SU-DHL-6 (cell line): ENCODE measurements around the gene MED23.

Experiments
- H2AFZ ChIP-seq: fragments of 200-600 bp; sonication (generic); 2 replicates; pipeline ENCODE4 v1.6.1; 2014; ENCODE audit warnings: low read depth, mild to moderate bottlenecking, moderate library complexity, mixed read lengths, antibody characterized with exemption, low read length; ENCODE audit not compliant: severe bottlenecking
- H3F3A ChIP-seq: fragments of 200-600 bp; shearing (Covaris generic); 2 replicates; pipeline ENCODE4 v1.6.0; 2016; ENCODE audit warnings: antibody characterized with exemption, mild to moderate bottlenecking; ENCODE audit not compliant: insufficient read depth
- H3K27ac ChIP-seq: fragments of 200-600 bp; sonication (generic); 2 replicates; pipeline ENCODE4 v1.5.1; 2016; ENCODE audit warnings: low read depth, mild to moderate bottlenecking, low read length, moderate library complexity, mixed read lengths
- H3K27me3 ChIP-seq: fragments of 200-600 bp; sonication (generic), shearing (Covaris generic); 2 replicates; pipeline ENCODE4 v1.6.0; 2014; ENCODE audit warnings: mild to moderate bottlenecking, low read length
- H3K36me3 ChIP-seq: fragments of 200-600 bp; sonication (generic); 2 replicates; pipeline ENCODE4 v1.6.1; 2014; ENCODE audit warnings: mild to moderate bottlenecking, low read length, mixed read lengths
- H3K4me2 ChIP-seq: fragments of 300-600, 200-600 bp; shearing (Covaris generic), sonication (generic); 2 replicates; pipeline ENCODE4 v1.6.0; 2014; ENCODE audit warnings: low read length, low read depth, mild to moderate bottlenecking; ENCODE audit not compliant: poor library complexity, severe bottlenecking
- H3K4me3 ChIP-seq: fragments of 200-600 bp; sonication (generic); 2 replicates; pipeline ENCODE4 v1.5.1; 2014; ENCODE audit warnings: antibody characterized with exemption, low read length, mild to moderate bottlenecking, mixed read lengths; ENCODE audit not compliant: insufficient read depth, poor library complexity, severe bottlenecking
- H3K79me2 ChIP-seq: fragments of 200-600 bp; sonication (generic); 2 replicates; pipeline ENCODE4 v1.6.1; 2014; ENCODE audit warnings: mild to moderate bottlenecking, low read length, moderate library complexity; ENCODE audit not compliant: insufficient read depth
- H3K9ac ChIP-seq: fragments of 200-600 bp; sonication (generic); 2 replicates; pipeline ENCODE4 v1.7.0; 2014; ENCODE audit warnings: mild to moderate bottlenecking, low read length
- H3K9me2 ChIP-seq: fragments of 200-600 bp; sonication (generic); replicated peaks from 2 replicates; pipeline ENCODE4 v1.6.1; 2014; ENCODE audit warnings: low read length; ENCODE audit not compliant: insufficient read depth
- H3K9me3 ChIP-seq: fragments of 200-600 bp; sonication (generic); 2 replicates; pipeline ENCODE4 v1.6.1; 2014; ENCODE audit warnings: low read length, mixed read lengths; ENCODE audit not compliant: insufficient read depth
- H4K20me1 ChIP-seq: fragments of 200-600 bp; sonication (generic); 2 replicates; pipeline ENCODE4 v1.6.1; 2014; ENCODE audit warnings: low read depth, mild to moderate bottlenecking, antibody characterized with exemption, low read length, moderate library complexity, mixed read lengths
- EZH2phosphoT487 ChIP-seq: fragments of 200-600 bp; sonication (generic), shearing (Covaris generic); conservative IDR thresholded peaks from 2 replicates; pipeline ENCODE4 v1.6.1; 2018; ENCODE audit warnings: mild to moderate bottlenecking, antibody characterized with exemption, low read length, moderate library complexity, mixed read lengths
- TF ChIP-seq, protein P1 (sequence below): fragments of 200-600 bp; sonication (generic); IDR thresholded peaks from one replicate; pipeline ENCODE4 v1.5.1; 2017; ENCODE audit warnings: antibody characterized with exemption, mild to moderate bottlenecking, low read length, moderate library complexity; ENCODE audit not compliant: insufficient read depth, poor library complexity, severe bottlenecking

The MED23 gene

GRCh38 chr6:131652472-131652871 lies 24.4 kb upstream of the MED23 start:
- Histone ChIP-seq H3K79me2 (no peaks in the 10 kb centered on the region), H3F3A (no peaks in the 10 kb centered on the region), H3K27ac (no peak overlapping the region), H2AFZ (no peak overlapping the region), H3K4me3 (no peak overlapping the region), H3K9me3 (no peaks in the 10 kb centered on the region), H3K9ac (no peak overlapping the region), H3K4me2 (no peak overlapping the region), H3K36me3 (peaks cover 22% of the 10 kb centered on the region; the same call in 1 of the 2 replicates), H3K9me2 (no peaks in the 10 kb centered on the region), H3K27me3 (no peaks in the 10 kb centered on the region), H4K20me1 (no peaks in the 10 kb centered on the region)
- TF ChIP-seq, protein P1, sequence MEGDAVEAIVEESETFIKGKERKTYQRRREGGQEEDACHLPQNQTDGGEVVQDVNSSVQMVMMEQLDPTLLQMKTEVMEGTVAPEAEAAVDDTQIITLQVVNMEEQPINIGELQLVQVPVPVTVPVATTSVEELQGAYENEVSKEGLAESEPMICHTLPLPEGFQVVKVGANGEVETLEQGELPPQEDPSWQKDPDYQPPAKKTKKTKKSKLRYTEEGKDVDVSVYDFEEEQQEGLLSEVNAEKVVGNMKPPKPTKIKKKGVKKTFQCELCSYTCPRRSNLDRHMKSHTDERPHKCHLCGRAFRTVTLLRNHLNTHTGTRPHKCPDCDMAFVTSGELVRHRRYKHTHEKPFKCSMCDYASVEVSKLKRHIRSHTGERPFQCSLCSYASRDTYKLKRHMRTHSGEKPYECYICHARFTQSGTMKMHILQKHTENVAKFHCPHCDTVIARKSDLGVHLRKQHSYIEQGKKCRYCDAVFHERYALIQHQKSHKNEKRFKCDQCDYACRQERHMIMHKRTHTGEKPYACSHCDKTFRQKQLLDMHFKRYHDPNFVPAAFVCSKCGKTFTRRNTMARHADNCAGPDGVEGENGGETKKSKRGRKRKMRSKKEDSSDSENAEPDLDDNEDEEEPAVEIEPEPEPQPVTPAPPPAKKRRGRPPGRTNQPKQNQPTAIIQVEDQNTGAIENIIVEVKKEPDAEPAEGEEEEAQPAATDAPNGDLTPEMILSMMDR, result no peak
- no peak for TF ChIP-seq EZH2phosphoT487

- Histone ChIP-seq H3K9me2 (no peaks in the 10 kb centered on the region), H3K9me3 (no peaks in the 10 kb centered on the region), H2AFZ (no peak overlapping the region), H3K9ac (no peak overlapping the region), H3F3A (no peaks in the 10 kb centered on the region), H3K36me3 (peaks cover 19% of the 10 kb centered on the region; the same call in 1 of the 2 replicates), H3K27me3 (no peaks in the 10 kb centered on the region), H3K79me2 (no peaks in the 10 kb centered on the region; the same call in 1 of the 2 replicates), H4K20me1 (no peaks in the 10 kb centered on the region), H3K4me2 (no peak overlapping the region), H3K27ac (no peak overlapping the region), H3K4me3 (no peak overlapping the region)
- TF ChIP-seq, protein P1, result no peak
- no peak for TF ChIP-seq EZH2phosphoT487
Measured at GRCh38 chr6:131651782-131652181, 23.7 kb upstream of the MED23 start.

DNA sequence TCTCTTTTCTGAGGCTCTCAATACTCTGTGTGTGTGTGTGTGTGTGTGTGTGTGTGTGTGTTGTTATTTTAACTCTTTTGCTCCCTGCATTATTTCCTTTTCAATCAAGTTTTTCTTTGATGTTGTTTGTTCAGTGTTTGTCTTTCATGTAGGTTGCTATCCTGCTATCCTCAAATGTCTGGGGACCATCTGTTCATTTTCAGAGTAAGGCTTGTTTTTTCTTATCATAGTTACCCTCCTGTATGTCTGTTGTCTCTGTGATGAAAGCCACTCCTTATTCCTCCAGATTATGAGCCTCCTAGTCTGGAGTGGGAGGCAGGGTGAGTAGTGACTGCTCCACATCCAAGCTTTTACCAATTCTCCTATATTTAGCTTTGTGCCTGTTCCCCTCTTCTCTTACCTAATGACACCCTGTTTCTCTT lies 18.2 kb upstream of the MED23 start:
- Histone ChIP-seq H4K20me1 (no peaks in the 10 kb centered on the region), H3K79me2 (peaks cover 9% of the 10 kb centered on the region; the same call in 1 of the 2 replicates)
- TF ChIP-seq, protein P1, result no peak
- no peak for TF ChIP-seq EZH2phosphoT487

GRCh38 chr6:131645846-131646245 lies 17.8 kb upstream of the MED23 start:
- Histone ChIP-seq H3K4me3 (no peak overlapping the region), H3K27me3 (no peaks in the 10 kb centered on the region), H3K79me2 (peaks cover 13% of the 10 kb centered on the region; the same call in 1 of the 2 replicates), H4K20me1 (no peaks in the 10 kb centered on the region), H3K4me2 (no peak overlapping the region), H3K27ac (no peak overlapping the region), H3K9ac (no peak overlapping the region), H3K36me3 (peaks cover 8% of the 10 kb centered on the region), H3K9me3 (no peaks in the 10 kb centered on the region), H3F3A (no peaks in the 10 kb centered on the region), H3K9me2 (no peaks in the 10 kb centered on the region), H2AFZ (no peak overlapping the region)
- TF ChIP-seq EZH2phosphoT487, result no peak
- TF ChIP-seq, protein P1, result no peak

More for the DNA sequence above, 18.2 kb upstream of the MED23 start:
- Histone ChIP-seq H3K9me2 (no peaks in the 10 kb centered on the region), H3F3A (no peaks in the 10 kb centered on the region), H2AFZ (no peak overlapping the region), H3K9me3 (no peaks in the 10 kb centered on the region), H3K9ac (no peak overlapping the region), H3K4me2 (no peak overlapping the region), H3K27me3 (no peaks in the 10 kb centered on the region), H3K4me3 (no peak overlapping the region), H3K36me3 (peaks cover 8% of the 10 kb centered on the region), H3K27ac (no peak overlapping the region)
